K562 (cell line): ENCODE data around the gene DNAJB1. TPM values are rescaled to one million over a fixed set of nuclear protein-coding genes. Genes with fewer than 3 reads are reported as not detected.

Experiments
- AFF1 ChIP-seq, 2 experiments: fragments of 450-650 bp; IDR thresholded peaks; 2 replicates each; pipeline ENCODE4 v1.6.1; 2018; ENCODE audit warnings: mild to moderate bottlenecking in 2 of 2, low read depth in 1 of 2; ENCODE audit not compliant: partially characterized antibody in 2 of 2
- CEBPG ChIP-seq, 3 experiments: fragments of 200-800 bp in 1 of 3; sonication (Bioruptor generic) in 1 of 3; sonication (generic) in 1 of 3; formaldehyde crosslinking in 1 of 3; IDR thresholded peaks in 2 of 3; conservative IDR thresholded peaks in 1 of 3; 2 replicates each; pipeline versions ENCODE4 v1.6.1 to v1.8.0; 2016 to 2022; ENCODE audit warnings: missing compliant biosample characterization in 2 of 3, missing genetic modification characterization in 2 of 3, mild to moderate bottlenecking in 1 of 3, missing genetic modification reagents in 1 of 3
- DEAF1 ChIP-seq: fragments of 450-650 bp; formaldehyde crosslinking; IDR thresholded peaks from 2 replicates; pipeline ENCODE4 v1.4.0; 2020; ENCODE audit warnings: mild to moderate bottlenecking, moderate library complexity
- FOXK1 ChIP-seq: sonication (generic); formaldehyde crosslinking; IDR thresholded peaks from 2 replicates; pipeline ENCODE4 v1.8.0; 2022; ENCODE audit warnings: missing genetic modification reagents, mild to moderate bottlenecking, borderline replicate concordance
- NELFE ChIP-seq: IDR thresholded peaks from 2 replicates; pipeline ENCODE4 v1.6.1; 2011; ENCODE audit warnings: mild to moderate bottlenecking; ENCODE audit not compliant: insufficient read depth, insufficient read length
- SREBF2 ChIP-seq: sonication (generic); formaldehyde crosslinking; IDR thresholded peaks from 2 replicates; pipeline ENCODE4 v1.4.0; 2020; ENCODE audit warnings: mild to moderate bottlenecking, missing genetic modification reagents
- TFAP4 ChIP-seq: sonication (generic); formaldehyde crosslinking; IDR thresholded peaks from 2 replicates; pipeline ENCODE4 v1.8.0; 2022; ENCODE audit warnings: missing genetic modification reagents, mild to moderate bottlenecking, moderate library complexity, borderline replicate concordance
- ZNF232 ChIP-seq: sonication (generic); formaldehyde crosslinking; IDR thresholded peaks from 2 replicates; pipeline ENCODE4 v1.8.0; 2022; ENCODE audit warnings: mild to moderate bottlenecking, missing genetic modification reagents
- ZNF507 ChIP-seq: conservative IDR thresholded peaks from 2 replicates; pipeline ENCODE4 v1.6.1; 2017; ENCODE audit warnings: missing genetic modification characterization, missing compliant biosample characterization
- polyA plus RNA-seq, 8 experiments: library from polyadenylated mRNA; depleted of rRNA in 4 of 8; stranded (reverse) in 5 of 8; unstranded in 3 of 8; fragments of >200 nt; fragmentation: Nextera tagmentation in 2 of 8; fragmentation: Illumina TruSeq in 1 of 8; extraction: Ambion mirVana in 2 of 8; extraction: Trizol in 1 of 8; gene quantifications; 2 replicates each; pipeline versions ENCODE4 v1.2.1 to v1.2.3, GENCODE V29; 2011 to 2014; ENCODE audit warnings: inconsistent platforms in 1 of 8, missing spikeins in 1 of 8
- total RNA-seq, 7 experiments: library from RNA; depleted of rRNA in 6 of 7; stranded (reverse); fragments of >200 nt in 6 of 7; fragmentation: Illumina TruSeq in 2 of 7; extraction: Trizol in 2 of 7; gene quantifications; 2 replicates each; pipeline versions ENCODE4 v1.2.1 to v1.2.3, GENCODE V29; 2011 to 2021; ENCODE audit warnings: low replicate concordance in 1 of 7
- TF ChIP-seq, protein P1 (sequence below): IDR thresholded peaks from 2 replicates; pipeline ENCODE4 v1.6.1; 2012; ENCODE audit warnings: low read depth, low read length, improper control_type of control experiment, borderline replicate concordance

The DNAJB1 gene
- total and polyA plus RNA-seq, 9 of the 15 experiments (the other 6 are each of a cell fraction or from before 2014, with no cell fraction given), result 13.2 to 113 (median 62.1) TPM

- TF ChIP-seq SREBF2 (CRISPR knock-in tag) (no peak), TFAP4 (CRISPR knock-in tag) (no peak), AFF1 (IDR thresholded peaks at IDR 0.05; ENCODE audit: low read depth in 1 of 2, partially characterized antibody in 2 of 2) (no peak), FOXK1 (CRISPR knock-in tag) (no peak), DEAF1 (no peak), NELFE (no peak), ZNF232 (CRISPR knock-in tag) (no peak), CEBPG (CRISPR knock-in tag; IDR thresholded peaks at IDR 0.05) (peak; percentile 80), CEBPG (tag; conservative IDR thresholded peaks at IDR 0.05 in 1 of 2, IDR thresholded peaks at IDR 0.05 in 1 of 2) (peak; percentile 29 to 79; a peak in 3 of 4 replicates), ZNF507 (tag) (no peak)
- TF ChIP-seq, protein P1, sequence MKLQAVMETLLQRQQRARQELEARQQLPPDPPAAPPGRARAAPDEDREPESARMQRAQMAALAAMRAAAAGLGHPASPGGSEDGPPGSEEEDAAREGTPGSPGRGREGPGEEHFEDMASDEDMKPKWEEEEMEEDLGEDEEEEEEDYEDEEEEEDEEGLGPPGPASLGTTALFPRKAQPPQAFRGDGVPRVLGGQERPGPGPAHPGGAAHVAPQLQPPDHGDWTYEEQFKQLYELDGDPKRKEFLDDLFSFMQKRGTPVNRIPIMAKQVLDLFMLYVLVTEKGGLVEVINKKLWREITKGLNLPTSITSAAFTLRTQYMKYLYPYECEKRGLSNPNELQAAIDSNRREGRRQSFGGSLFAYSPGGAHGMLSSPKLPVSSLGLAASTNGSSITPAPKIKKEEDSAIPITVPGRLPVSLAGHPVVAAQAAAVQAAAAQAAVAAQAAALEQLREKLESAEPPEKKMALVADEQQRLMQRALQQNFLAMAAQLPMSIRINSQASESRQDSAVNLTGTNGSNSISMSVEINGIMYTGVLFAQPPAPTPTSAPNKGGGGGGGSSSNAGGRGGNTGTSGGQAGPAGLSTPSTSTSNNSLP, result no peak
Observed at GRCh38 chr19:14530005-14530348, 11.8 kb upstream of the DNAJB1 start (continued).
